ENCODE results near the gene MOK.

- no peak for TF ChIP-seq ZNF274 (IDR thresholded peaks at IDR 0.05; ENCODE audit: low read depth, low read length)
- no peak for TF ChIP-seq YY1 (IDR thresholded peaks at IDR 0.05; ENCODE audit: insufficient read depth, insufficient read length)
- no peak for TF ChIP-seq SUZ12 (IDR thresholded peaks at IDR 0.05; ENCODE audit: extremely low read depth, insufficient read depth, insufficient read length)
These were observed 46.8 kb downstream of the MOK start for GRCh38 chr14:102258136-102258535.
